NCI-H2081 (cell line): Measurements from ENCODE around the gene GPR87.

Experiments
- DNase-seq, 2 experiments: peaks; one replicate each; lab custom pipeline; 2025; lab: John Stamatoyannopoulos, UW

Gene GPR87

DNA sequence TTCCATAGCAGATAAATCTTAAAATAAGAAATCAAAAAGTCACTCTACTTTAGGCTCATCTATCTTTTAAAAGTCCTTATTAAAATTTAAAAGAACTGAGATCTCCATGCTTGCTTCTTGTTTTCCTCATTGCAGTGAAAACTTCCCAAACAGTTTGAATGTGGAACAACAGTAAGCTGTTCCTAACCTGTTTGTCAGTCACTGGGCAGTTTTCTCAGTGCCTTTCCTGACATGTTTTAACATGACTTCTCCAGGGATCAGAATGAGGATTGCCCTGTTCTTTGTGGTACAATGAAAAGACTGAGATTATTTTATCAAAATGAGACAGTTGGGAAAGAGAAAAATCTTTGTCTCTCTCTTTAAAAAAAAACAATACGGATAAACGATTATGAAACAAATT lies 774 bp downstream of the GPR87 start:
- no peak for DNase-seq

DNA sequence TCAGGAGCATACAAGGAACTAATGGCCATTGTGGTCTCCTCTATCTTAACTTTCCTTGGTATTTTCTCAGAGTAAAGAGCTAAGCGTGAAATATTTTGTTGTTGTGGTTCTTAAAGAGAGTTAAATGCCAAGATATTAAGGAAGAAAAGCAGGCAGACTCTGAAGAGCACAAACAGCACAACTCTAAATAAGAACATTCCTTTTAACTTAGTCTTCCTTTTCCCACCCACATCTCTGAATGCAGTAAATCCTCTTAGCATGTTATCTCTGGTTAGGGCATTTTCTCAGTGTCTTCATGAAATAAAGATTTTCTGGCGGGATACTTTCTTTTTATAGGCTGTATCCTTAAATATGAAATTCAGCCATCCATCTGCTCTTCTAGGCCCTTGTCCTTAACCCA lies 1.5 kb downstream of the GPR87 start:
- DNase-seq = no peak

DNA sequence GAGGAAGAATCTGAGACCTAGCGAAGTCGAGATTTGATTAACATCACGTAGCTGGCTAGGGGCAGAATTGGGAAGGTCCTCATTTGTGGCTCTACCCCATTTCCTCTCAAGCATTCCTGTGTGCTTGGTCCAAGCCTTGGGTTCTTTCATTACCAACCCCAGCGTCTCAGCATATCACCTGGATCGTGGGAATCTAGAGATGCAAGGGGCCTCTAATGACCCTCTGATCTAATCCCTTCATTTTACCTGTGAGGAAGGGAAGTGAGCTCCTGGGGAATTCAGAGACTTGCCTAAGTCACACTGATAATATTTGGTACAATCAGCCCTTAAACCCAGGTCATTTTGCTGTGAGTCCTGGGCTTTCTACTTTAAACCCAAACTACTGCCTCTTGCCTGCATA lies 2.0 kb downstream of the GPR87 start:
- no peak for DNase-seq

DNA sequence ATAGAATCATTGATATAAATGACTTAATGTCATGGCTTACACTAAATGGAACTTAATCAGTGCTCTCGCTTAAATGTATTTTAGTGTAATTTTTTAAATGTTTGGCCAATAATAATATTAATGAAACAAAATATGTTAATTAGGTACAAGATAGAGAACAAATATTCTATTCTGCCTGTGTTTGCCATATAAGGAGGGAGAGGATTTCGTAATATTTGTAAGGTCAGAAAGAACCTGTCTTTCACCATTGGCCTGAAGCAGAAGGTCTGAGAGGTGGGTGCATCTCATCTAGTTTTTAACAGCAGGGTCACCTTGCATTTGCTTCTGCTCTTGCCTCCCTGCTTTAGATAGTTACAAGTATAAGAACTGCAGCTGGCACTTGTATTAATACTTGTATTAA lies 2.5 kb downstream of the GPR87 start:
- DNase-seq = no peak

DNA sequence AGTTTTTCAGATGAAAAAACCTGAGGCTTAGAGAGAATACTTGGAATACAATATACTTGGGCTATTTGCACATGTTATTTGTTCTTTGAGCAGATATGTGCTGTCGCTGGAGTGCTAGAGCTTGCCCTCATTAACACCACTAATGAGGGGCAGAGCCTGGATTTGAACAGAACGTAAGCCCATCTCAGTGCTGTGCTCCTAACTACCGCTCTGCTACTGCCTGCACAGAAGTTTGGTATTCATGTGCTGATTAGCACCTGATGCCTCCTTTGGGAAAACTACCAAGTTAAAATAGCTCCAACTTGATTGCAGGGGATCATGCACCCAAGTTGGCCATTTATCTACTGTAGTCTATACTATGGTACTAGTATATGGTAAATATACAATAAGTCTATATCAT lies 3.6 kb downstream of the GPR87 start:
- no peak for DNase-seq

DNA sequence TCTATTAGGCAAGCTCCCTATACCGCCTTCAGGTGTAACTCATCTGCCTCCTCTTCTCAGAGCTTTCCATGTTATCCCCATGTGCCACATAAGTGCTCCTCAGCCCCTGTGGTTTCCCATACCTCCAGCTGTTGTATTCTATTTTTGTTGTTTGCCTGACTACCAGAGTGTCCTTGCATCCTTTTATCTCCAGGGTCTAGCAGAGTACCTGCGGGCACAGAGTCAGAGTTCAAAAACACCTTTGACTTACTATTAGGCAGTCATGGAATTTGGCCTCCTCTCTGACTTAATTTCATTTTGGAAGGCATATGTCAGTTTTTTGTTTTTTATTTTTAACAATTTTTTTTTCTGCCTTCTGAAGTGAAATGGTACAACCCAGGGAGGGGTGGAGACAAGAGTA lies 7.1 kb downstream of the GPR87 start:
- no peak for DNase-seq

DNA sequence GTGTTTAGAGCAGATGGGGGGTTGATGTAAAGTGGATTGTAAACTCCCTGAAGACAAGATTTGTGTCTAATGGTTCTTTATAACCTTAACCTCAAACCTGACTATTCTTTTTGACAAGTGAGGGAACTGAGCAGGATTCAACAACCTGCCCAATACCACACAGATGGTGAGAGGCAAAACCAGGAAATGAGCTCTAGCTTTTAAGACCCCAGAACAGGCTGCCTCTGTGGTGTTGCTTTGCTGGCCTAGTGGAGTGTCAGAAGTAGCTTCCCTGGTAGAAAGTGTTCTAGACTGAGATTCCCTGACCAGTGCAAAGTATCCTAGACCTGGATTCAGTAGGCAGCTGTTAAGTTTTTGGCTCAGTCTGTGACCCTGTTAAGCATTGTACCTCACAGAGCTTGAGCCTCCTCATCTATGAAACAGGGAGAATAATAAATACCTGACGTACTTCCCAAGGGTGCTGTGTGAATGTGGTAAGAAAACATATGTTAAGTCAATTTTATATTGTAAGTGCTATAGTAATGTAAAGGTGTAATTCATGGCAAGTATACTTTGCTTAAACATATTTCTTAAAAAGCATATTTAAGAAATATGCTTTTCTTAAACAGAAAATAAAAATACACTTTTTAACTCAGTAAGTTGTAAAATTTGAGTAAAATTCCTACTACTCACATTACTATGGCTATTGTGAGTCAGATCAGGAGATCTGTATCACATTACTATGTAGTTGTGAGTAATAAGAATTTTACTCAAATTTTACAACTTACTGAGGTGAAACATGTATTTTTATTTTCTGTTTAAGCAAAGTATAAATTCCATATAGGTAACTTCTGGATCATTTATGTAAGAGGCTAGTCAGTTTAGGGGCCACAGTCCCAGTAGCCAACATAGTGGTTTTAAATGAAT lies 8.8 kb downstream of the GPR87 start:
- no peak for DNase-seq

DNA sequence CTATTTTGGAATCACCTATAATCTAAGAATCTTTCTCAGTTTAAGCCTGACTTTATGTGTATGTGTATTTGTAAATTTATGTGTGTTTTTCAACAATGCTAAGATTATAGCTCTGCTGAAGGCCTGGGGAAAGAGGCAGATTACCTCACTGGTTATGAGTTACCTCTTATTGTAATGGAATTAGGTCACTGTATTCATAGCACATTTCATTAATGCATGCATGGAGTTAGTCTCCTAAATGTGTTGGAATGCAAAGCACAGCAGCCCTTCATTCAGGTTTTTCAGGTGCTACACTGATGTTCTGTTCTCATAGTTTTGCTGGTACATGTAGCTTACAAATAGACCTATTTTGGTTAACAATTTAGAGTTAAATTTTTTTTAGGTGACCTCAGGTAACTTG lies 9.5 kb downstream of the GPR87 start:
- DNase-seq = no peak

DNA sequence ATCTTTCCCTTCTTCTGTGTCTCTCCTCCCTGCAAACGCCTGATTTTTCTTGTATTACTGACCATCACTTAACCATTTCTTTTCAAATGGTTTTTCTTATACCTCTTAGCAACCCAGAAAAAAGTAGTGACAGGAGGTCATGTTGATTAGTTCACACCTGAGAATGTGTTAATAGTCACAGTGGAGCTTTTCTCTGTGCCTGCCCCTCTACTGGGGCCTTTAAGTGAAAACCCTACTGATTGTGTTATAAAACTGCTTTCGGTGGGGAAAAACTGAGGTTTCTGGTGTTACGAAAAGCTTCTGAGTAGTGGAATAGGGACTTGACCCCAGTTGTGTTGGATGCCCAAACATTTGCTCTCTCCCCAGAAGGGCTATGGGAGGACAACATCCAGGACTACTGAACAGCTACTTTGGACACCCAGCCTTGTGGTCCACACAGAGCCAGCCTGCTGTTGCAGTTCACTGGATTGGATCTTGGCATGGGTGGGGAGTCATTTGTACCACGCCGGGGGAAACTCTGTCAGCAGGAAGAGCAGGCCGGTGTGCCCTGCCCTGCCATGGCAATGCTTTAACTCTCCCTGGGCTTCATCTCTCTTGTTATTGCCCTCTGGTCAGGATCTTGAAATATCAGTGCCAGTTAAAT lies 10.3 kb downstream of the GPR87 start:
- no peak for DNase-seq

DNA sequence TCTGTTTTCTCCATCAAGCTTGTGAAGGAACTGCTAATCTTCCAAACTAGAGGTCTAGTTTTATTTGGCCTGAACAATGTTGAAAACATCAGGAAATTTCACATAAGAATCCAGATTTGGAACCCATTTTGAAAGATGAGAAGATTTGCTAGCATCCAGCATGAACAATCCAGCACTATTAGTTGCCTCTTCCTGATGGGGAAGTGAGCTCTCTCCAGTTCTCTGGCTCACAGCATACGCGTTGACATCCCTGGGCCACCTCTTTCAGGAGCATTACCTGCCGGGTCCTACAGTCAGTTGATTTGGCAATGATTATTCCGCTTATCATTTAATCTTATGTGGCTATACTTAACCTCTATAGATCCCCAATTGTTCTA lies 10.9 kb downstream of the GPR87 start:
- no peak for DNase-seq

DNA sequence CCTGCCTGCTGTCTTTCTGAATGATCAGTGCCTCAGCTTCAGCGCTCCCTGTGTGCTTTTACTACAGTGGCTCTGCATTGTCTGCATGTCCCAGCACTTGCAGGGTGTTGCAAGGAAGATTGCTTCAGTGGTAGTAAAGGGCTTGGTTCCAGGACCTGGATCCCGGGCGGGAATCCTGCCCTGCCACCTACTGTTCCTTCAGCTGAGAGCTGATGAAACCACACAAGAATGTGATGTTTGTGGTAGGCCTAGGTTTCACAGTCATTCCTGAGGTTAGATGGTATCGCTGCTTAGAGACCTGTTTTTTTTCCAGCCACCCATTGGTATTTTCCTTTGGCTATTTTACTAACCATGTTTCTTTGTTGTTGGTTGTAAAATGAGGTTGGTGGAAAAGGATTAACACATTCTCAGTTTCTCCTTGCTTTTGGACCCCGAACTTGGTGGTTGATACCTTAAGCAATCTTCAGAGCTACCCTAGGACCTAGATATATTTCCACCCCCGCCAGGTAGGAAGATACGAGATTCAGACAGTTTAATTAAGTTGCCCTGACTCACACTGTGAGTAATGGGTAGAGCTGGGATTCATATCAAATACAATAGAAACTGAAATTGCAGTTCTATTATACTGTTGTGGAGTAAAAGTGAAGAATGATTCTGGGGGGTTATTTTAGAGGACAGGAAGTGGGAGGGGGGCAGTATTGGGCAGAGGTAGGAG lies 11.4 kb downstream of the GPR87 start:
- no peak for DNase-seq

DNA sequence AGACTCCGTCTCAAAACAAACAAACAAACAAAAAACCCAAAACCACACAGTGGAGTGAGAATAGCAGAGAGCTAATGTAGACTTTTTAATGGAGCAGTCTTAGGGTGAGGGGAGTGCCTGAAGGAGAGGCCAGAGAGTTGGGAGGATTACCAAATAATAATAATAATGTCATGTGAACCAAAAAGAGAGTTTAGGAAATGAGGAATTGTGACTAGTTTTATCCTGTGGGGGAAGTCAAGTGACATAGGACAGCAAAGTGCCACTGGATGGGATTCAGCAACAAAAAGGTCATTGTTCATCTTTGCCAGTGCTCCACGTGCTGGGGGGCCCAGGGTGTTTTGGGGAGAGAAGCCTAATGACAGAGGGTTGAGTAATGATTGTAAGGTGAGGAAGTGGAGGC lies 12.9 kb downstream of the GPR87 start:
- DNase-seq = no peak

DNA sequence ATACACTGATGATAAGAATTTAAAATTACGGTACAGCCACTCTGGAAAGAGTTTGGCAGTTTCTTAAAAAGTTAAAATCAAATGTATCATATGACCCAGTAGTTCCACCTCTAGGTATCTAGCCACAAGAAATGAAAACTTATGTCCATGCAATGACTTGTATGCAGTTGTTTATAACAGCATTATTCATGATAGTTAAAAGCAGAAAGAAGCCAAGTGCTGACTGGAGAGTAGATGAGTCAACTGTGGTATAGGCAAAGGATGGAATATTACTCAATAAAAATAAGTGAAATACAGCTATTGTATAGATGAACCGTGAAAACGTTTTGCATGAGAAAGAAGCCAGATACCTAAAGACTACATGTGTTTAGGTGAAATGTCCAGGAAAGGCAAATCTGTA lies 14.8 kb downstream of the GPR87 start:
- DNase-seq = no peak

DNA sequence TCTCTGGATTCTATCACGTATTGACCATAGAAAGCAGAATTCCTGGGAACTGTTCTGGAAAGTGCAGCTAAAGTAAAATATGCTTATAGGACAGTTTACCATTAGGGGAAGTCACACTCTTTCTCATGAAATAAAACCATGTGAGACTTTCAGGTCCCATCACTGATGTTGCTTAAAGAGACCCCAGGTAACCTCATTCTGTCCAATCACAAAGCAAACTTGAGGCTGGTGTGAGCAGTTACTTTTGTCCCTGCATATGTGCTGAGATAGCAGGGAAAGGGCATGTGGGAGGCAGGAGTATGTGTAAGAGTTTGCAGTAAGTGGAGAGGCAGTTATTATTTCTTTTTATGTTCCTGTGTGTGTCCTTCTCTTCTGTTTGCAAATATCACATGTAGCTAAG lies 16.1 kb downstream of the GPR87 start:
- DNase-seq = no peak

DNA sequence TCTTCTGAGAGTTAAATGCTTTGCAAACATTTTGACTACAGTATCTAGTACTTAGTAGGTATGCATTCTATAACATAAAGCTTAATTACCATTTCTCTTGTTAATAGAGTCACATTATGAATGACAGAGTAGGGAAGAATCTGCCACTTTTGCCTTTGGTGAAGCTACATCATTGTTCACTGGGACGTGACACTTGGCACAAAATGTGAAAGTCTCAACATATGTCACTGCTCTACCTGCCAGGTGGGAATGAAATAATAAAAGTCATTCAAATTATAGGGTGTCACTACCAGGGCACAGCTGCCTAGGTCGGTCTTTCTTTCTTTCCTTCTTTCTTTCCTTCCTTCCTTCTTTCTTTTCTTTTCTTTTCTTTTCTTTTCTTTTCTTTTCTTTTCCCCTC lies 17.6 kb downstream of the GPR87 start:
- peak in 1 of 2 experiments; percentile 31 for DNase-seq

DNA sequence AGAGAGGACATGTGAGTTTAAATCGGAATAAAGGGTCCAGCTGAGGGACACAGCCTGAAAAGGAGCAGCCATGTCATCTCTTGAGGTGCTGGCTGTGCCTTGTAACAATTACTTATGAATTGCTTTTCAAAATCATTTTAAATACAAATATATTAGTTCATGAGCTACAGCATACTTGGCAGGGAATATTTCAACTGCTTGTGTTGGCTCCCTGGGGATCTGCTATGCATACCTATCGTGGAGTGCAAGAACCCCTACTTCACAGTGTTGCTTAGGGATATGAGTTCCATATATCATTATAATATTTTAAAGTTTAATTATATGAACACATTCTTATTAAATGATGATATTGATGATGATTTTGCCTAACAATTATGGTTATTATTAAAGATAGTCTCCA lies 19.2 kb downstream of the GPR87 start:
- no peak for DNase-seq

DNA sequence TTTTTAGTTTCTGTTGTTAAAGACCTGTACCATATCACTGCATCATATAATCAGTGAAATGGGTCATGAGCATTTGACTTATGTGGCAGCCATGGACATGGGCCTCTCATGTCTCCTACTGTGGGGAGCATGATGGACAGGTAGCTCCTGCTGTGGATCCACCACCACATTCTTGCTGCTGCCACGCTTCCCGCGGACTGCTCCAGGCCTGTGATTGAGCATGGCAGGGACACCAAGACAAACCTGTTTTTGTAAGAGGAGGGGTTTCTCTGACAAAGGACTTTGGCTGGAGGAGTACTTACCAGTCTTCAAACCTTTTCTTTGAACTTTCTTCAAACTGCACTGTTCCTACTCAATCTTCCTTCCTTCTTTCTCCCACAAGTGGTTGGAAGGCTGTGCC lies 20.4 kb downstream of the GPR87 start:
- DNase-seq = no peak

DNA sequence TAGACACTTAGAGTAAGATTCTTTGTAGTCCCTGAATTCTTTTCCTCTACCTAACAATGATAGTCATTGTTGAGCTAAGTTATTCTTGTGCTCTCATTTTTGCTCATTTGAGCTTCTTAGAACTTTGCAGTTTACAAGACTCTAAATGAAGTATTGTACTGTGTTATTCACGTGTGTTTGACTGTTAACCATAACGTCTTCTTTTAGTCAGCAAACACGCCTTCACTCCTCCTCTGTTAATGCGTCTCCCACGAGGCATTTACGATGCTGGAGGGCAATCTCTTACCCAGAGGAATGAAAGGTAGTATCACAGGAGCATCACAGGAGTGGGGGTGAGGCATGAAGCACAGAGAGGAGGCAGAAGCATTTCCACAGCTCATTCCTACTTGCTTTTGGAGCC lies 23.5 kb downstream of the GPR87 start:
- DNase-seq = no peak

DNA sequence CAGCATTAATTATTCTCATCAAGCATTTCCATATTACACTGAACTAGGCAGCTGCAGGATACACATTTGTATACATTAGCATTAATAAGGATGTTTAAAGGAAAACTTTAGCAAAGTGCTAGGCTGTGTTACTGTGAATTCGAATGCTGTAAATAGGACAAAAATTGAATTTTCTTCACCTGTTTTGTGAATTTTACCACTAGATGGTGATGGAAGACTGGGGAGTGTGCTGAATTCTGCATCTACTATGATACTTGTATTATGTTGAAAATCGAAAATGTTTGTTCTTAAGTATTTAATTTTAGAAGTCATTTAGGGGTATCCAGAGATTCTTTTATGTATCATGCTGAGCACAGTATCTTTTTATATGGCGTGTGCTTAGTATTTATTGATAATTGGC lies 25.9 kb downstream of the GPR87 start:
- DNase-seq = peak in 1 of 2 experiments; percentile 22

DNA sequence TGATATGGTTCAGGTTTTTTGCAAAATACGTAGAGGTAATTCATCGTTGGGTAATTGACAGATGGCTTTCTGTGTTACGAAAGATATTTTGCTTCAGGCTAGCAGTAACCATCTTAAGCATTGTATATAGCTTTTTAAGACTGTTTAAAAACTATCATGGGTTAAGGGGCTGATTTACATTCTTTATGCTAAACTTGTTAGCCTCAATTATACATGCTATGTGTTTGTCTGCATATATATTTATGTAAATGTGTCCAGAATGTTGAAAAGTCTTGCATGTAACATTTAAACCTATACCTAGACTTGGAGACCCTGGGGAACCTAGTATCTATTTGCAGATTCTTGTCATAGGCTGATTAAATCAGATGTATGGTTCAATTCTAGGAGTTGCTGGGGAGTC lies 27.2 kb downstream of the GPR87 start:
- no peak for DNase-seq

DNA sequence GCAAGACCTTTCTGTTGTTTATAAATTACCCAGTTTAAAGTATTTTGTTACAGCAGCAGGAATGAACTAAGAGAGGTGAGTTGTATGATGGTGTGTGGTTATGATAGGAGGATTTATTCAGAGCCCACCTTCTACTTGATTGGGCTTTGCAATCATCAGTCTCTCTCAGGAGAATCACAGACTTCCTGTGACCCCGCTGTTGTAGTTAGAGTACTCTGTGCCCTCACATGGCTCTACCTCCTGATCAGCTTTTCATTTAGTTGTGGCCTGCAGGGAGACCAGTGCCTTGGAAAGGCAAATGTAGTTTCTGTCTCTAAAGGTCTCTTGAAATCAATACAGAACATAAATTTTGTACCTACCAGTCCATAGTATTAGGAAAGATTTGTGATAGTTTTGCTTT lies 30.7 kb downstream of the GPR87 start:
- DNase-seq = no peak

DNA sequence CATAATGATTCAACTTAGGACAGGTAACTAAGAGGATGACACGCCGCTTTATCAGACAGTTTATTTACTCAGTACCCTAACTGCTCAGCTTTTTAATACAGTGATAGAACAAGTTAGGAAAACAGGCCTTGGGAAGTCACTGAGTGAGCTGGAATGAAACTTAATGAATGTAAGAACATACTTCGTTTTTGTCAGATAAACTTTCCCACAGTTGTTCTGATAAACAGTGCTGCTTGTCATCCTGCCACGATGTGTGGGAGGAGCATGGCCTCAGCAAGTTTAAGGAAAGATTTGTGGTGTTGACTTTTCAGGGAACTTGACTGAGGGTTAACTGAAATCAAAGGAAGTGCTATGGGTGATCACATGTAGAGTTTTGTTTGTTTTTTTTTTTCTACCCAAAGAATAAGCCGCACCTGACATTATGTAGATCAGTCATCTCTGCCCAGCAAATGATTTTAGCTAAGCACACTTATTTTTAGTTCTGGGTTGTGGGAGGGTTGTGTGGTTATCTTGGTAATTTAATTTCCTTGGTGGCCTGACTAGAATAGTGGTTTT lies 32.6 kb downstream of the GPR87 start:
- no peak for DNase-seq

DNA sequence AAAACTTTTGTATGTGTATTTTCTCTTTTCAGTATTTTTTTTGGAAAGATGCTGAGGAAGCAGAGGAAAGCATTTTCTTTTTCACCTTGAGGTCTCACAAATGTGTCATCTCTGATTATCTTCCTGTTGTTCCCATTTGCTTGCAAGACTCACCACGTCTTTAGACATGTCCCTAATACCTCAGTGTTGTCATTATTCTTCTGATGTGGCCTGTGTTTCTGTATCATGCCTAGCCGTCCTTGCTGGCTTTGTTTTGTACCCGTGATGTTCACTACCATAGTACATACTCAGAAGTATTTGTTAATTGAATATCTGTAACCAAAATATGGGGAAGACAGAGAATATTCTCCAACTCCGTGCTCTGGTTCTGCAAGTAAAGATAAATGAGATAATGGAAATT lies 33.2 kb downstream of the GPR87 start:
- no peak for DNase-seq
